GM18526 (cell line): Measurements from ENCODE around the gene GREB1L.

Source experiments
- POLR2A ChIP-seq: IDR thresholded peaks from 3 replicates; pipeline ENCODE4 v1.6.1; 2011; ENCODE audit not compliant: insufficient read length; ENCODE audit errors: extremely low read depth

The GREB1L gene

GRCh38 chr18:21255211-21255610, 13.2 kb downstream of the GREB1L start:
- no peak for TF ChIP-seq POLR2A

GRCh38 chr18:21257386-21257785, 15.4 kb downstream of the GREB1L start:
- TF ChIP-seq POLR2A: no peak

GRCh38 chr18:21260621-21261020, 18.6 kb downstream of the GREB1L start:
- no peak for TF ChIP-seq POLR2A

GRCh38 chr18:21261352-21261751, 19.3 kb downstream of the GREB1L start:
- no peak for TF ChIP-seq POLR2A

- TF ChIP-seq POLR2A: no peak
These were observed 20.2 kb downstream of the GREB1L start for GRCh38 chr18:21262244-21262643.

- TF ChIP-seq POLR2A: no peak
These were observed 20.9 kb downstream of the GREB1L start for GRCh38 chr18:21262979-21263378.

GRCh38 chr18:21264651-21265050, 22.6 kb downstream of the GREB1L start:
- no peak for TF ChIP-seq POLR2A

GRCh38 chr18:21265971-21266673, 24.1 kb downstream of the GREB1L start:
- TF ChIP-seq POLR2A: no peak

- no peak for TF ChIP-seq POLR2A
These were observed 25.4 kb downstream of the GREB1L start for GRCh38 chr18:21267400-21267799.

- no peak for TF ChIP-seq POLR2A
These were observed 27.3 kb downstream of the GREB1L start for GRCh38 chr18:21269349-21269748.

GRCh38 chr18:21270453-21270852, 28.4 kb downstream of the GREB1L start:
- TF ChIP-seq POLR2A: no peak

GRCh38 chr18:21272016-21272579, 30.1 kb downstream of the GREB1L start:
- no peak for TF ChIP-seq POLR2A

GRCh38 chr18:21273568-21273967, 31.5 kb downstream of the GREB1L start:
- no peak for TF ChIP-seq POLR2A

GRCh38 chr18:21275645-21276044, 33.6 kb downstream of the GREB1L start:
- TF ChIP-seq POLR2A: no peak

GRCh38 chr18:21277578-21277977, 35.5 kb downstream of the GREB1L start:
- no peak for TF ChIP-seq POLR2A

GRCh38 chr18:21281603-21282002, 39.6 kb downstream of the GREB1L start:
- TF ChIP-seq POLR2A: no peak

GRCh38 chr18:21284540-21284939, 42.5 kb downstream of the GREB1L start:
- no peak for TF ChIP-seq POLR2A
